ENCODE results near the gene MOB3B. TPM values are rescaled to one million over a fixed set of nuclear protein-coding genes. Genes with fewer than 3 reads are reported as not detected.

MOB3B gene
- total and polyA plus RNA-seq, 10 of the 15 experiments (the other 5 are each of a cell fraction or from before 2014, with no cell fraction given) = 0.44 to 2.7 (median 0.91) TPM

DNA sequence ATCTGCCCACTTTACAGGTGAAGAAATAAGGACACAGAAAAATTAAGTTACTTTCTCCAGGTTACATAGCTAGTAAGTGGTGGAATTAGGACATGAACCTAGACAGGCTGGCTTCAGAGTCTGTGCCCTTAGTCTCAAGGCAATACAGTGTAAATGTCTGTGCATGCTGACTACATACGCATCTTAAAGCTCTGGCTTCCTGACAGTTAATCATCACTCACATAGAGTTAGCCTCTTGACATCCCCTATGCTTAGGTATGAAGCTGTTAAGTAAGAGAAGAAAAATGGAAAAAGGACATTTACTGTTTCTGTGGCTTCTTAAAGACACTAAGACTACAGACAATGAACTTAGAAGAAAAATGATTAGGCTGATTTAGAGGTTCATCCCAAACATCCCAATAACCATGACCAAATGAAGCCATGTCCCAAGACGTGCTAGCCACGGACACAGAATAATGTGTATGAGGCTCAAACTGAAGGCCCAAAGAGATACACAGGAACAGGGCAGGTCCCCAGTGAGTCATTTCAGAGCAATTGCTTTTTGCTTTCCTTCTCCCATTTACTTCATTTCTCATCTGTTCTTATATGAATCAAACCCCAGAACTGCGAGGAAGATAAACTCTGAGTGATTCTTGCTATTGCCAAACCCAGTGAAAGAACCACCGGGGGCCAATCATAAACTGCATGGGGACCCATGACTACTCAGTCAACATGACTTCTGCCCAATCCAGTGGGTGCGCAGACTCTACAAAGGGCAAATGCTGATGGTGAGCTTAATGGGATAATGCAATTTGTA is 105.5 kb downstream of the MOB3B start:
- Histone ChIP-seq H3K27ac (ENCODE audit: control insufficient read depth, insufficient read depth) (no peak overlapping the region), H3K4me2 (ENCODE audit: control insufficient read depth, insufficient read depth) (no peak overlapping the region), H3K27me3 (replicated peaks in 1 of 2; ENCODE audit: control insufficient read depth in 2 of 2, insufficient read depth in 2 of 2, low read length in 1 of 2) (no peaks in the 10 kb centered on the region), H2AFZ (ENCODE audit: control insufficient read depth, low read depth, low read length) (no peak overlapping the region), H3K4me3 (no peak overlapping the region), H3K9me3 (replicated peaks; ENCODE audit: control insufficient read depth, insufficient read depth, low read length) (no peaks in the 10 kb centered on the region), H3K4me1 (ENCODE audit: control insufficient read depth, insufficient read depth, low read length) (no peaks in the 10 kb centered on the region), H3K9ac (ENCODE audit: control insufficient read depth, insufficient read depth, low read length) (no peak overlapping the region), H4K20me1 (ENCODE audit: control insufficient read depth, insufficient read depth) (no peaks in the 10 kb centered on the region), H3K36me3 (ENCODE audit: control insufficient read depth in 2 of 2, insufficient read depth in 2 of 2, low read length in 1 of 2) (no peaks in the 10 kb centered on the region), H3K79me2 (ENCODE audit: control insufficient read depth, insufficient read depth, low read length) (no peaks in the 10 kb centered on the region)
- in situ Hi-C loops (cut with MboI) = no loop called here
- TF ChIP-seq SIN3A (IDR thresholded peaks at IDR 0.05; ENCODE audit: low read depth, low read length) (no peak), RUNX3 (IDR thresholded peaks at IDR 0.05; ENCODE audit: low read length) (no peak), ZNF384 (IDR thresholded peaks at IDR 0.05; ENCODE audit: borderline replicate concordance, low read depth, low read length) (no peak), LARP7 (IDR thresholded peaks at IDR 0.05) (no peak), MYC (IDR thresholded peaks at IDR 0.05; ENCODE audit: insufficient read depth, insufficient read length, insufficient replicate concordance, low read length, severe bottlenecking) (no peak)
- ChIA-PET SMC1A (ENCODE audit: uncharacterized antibody, unreplicated experiment) (interaction anchor here (1.0 to 1.6 kb wide), 4 partner anchors 10 to 91 kb away, joined by 3 read pairs; no protein-coding TSS in a partner anchor), CTCF (interaction anchor here (1.0 kb wide), 2 partner anchors 47 to 75 kb away, joined by 3 read pairs; no protein-coding TSS in a partner anchor), POLR2A (interaction anchor here (0.6 kb wide), 1 partner anchor 70 kb away, joined by 4 read pairs; no protein-coding TSS in a partner anchor), RAD21 (ENCODE audit: unreplicated experiment) (no interaction called here)
- FAIRE-seq (no peak), ATAC-seq (no peak), DNase-seq (ENCODE audit: low read depth, low spot score) (no peak)
- BruUV-seq (replicated peaks) = no TSS peak
- intact Hi-C loops (cut with micrococcal nuclease; ENCODE audit: unreplicated experiment) = no loop called here
- 56% methylated on average over 6 of the region's 6 CpGs for WGBS (ENCODE audit: insufficient coverage, insufficient replicate concordance, low lambda C conversion rate, missing lambda C conversion rate)

GRCh38 chr9:27422279-27422834 is 107.3 kb downstream of the MOB3B start:
- Histone ChIP-seq H3K36me3 (ENCODE audit: control insufficient read depth in 2 of 2, insufficient read depth in 2 of 2, low read length in 1 of 2) (no peaks in the 10 kb centered on the region), H3K27me3 (replicated peaks in 1 of 2; ENCODE audit: control insufficient read depth in 2 of 2, insufficient read depth in 2 of 2, low read length in 1 of 2) (no peaks in the 10 kb centered on the region), H3K9ac (ENCODE audit: control insufficient read depth, insufficient read depth, low read length) (no peak overlapping the region), H3K9me3 (replicated peaks; ENCODE audit: control insufficient read depth, insufficient read depth, low read length) (no peaks in the 10 kb centered on the region), H3K4me2 (ENCODE audit: control insufficient read depth, insufficient read depth) (no peak overlapping the region), H3K4me3 (no peak overlapping the region), H4K20me1 (ENCODE audit: control insufficient read depth, insufficient read depth) (no peaks in the 10 kb centered on the region), H3K27ac (ENCODE audit: control insufficient read depth, insufficient read depth) (no peak overlapping the region), H3K79me2 (ENCODE audit: control insufficient read depth, insufficient read depth, low read length) (no peaks in the 10 kb centered on the region), H2AFZ (ENCODE audit: control insufficient read depth, low read depth, low read length) (no peak overlapping the region), H3K4me1 (ENCODE audit: control insufficient read depth, insufficient read depth, low read length) (no peaks in the 10 kb centered on the region)
- DNase-seq (ENCODE audit: low read depth, low spot score) (no peak), FAIRE-seq (no peak), ATAC-seq (no peak)
- POLR2A ChIA-PET = interaction anchor here (0.5 kb wide), 1 partner anchor 21 kb away, joined by 3 read pairs; no protein-coding TSS in a partner anchor
- in situ Hi-C loops (cut with MboI) (no loop called here), intact Hi-C loops (cut with micrococcal nuclease; ENCODE audit: unreplicated experiment) (no loop called here)
- CTCF ChIA-PET = no interaction called here
- no TSS peak for BruUV-seq (replicated peaks)
- 0% methylated on average over 1 of the region's 1 CpG for WGBS (ENCODE audit: insufficient coverage, insufficient replicate concordance, low lambda C conversion rate, missing lambda C conversion rate)
- SMC1A ChIA-PET (ENCODE audit: uncharacterized antibody, unreplicated experiment) = interaction anchor here (0.7 to 1.6 kb wide), 2 partner anchors 12 to 66 kb away, joined by 3 read pairs; no protein-coding TSS in a partner anchor
- RAD21 ChIA-PET (ENCODE audit: unreplicated experiment) = no interaction called here
- TF ChIP-seq TCF12 (IDR thresholded peaks at IDR 0.05; ENCODE audit: low read depth, low read length) (no peak), CEBPB (IDR thresholded peaks at IDR 0.05; ENCODE audit: borderline replicate concordance in 1 of 2, low read depth in 2 of 2, low read length in 2 of 2) (no peak), SMC3 (IDR thresholded peaks at IDR 0.05; ENCODE audit: borderline replicate concordance, low read length) (no peak), HCFC1 (IDR thresholded peaks at IDR 0.05; ENCODE audit: low read length) (no peak), STAT3 (IDR thresholded peaks at IDR 0.05; ENCODE audit: low read depth, low read length) (no peak), BCLAF1 (IDR thresholded peaks at IDR 0.05) (no peak), IRF4 (IDR thresholded peaks at IDR 0.05; ENCODE audit: low read depth, low read length) (no peak), MYB (IDR thresholded peaks at IDR 0.05; ENCODE audit: borderline replicate concordance, low read depth, low read length) (no peak), JUNB (IDR thresholded peaks at IDR 0.05) (no peak), ZZZ3 (IDR thresholded peaks at IDR 0.05; ENCODE audit: control insufficient read depth, insufficient read length, low read depth) (no peak)

Measured in GM12878 (cell line).